Fibroblast of lung (primary cell): ENCODE measurements around the gene NEK10. TPM values are rescaled to one million over a fixed set of nuclear protein-coding genes. Genes with fewer than 3 reads are reported as not detected.

Experiments used
- DNase-seq, 2 donors: peaks; one replicate each; pipeline versions ENCODE4 v3.0.0 to v3.0.0-alpha.2; 2010; ENCODE audit warnings: low read depth in 2 of 2
- H2AFZ ChIP-seq: 2 replicates; pipeline ENCODE4 v1.5.1; 2012; ENCODE audit warnings: low read length, control low read depth, inconsistent platforms
- H3K27ac ChIP-seq: 2 replicates; pipeline ENCODE4 v1.5.1; 2011; ENCODE audit warnings: low read length, control low read depth; ENCODE audit not compliant: insufficient read depth
- H3K27me3 ChIP-seq: 2 replicates; pipeline ENCODE4 v1.5.1; 2011; ENCODE audit warnings: mild to moderate bottlenecking, low read length; ENCODE audit not compliant: control insufficient read depth, insufficient read depth
- H3K36me3 ChIP-seq: 2 replicates; pipeline ENCODE4 v1.5.1; 2011; ENCODE audit warnings: low read length; ENCODE audit not compliant: control insufficient read depth, insufficient read depth
- H3K4me1 ChIP-seq: 2 replicates; pipeline ENCODE4 v1.5.1; 2011; ENCODE audit warnings: low read length; ENCODE audit not compliant: control insufficient read depth, insufficient read depth; ENCODE audit errors: extremely low read depth
- H3K4me2 ChIP-seq: 2 replicates; pipeline ENCODE4 v1.5.1; 2011; ENCODE audit warnings: low read length, control low read depth; ENCODE audit not compliant: insufficient read depth; ENCODE audit errors: extremely low read depth
- H3K4me3 ChIP-seq, 4 experiments: fragments of 200-600 bp in 1 of 4; sonication (generic) in 1 of 4; replicated peaks in 1 of 4; 2 replicates each; pipeline ENCODE4 v1.5.1; 2011 to 2016; ENCODE audit warnings: low read length in 4 of 4, low read depth in 3 of 4, mild to moderate bottlenecking in 3 of 4, control low read depth in 2 of 4, inconsistent platforms in 1 of 4, mixed read lengths in 1 of 4; ENCODE audit not compliant: insufficient read depth in 1 of 4; ENCODE audit errors: control extremely low read depth in 1 of 4
- H3K79me2 ChIP-seq: 2 replicates; pipeline ENCODE4 v1.5.1; 2012; ENCODE audit warnings: mild to moderate bottlenecking, low read length, inconsistent platforms; ENCODE audit not compliant: control insufficient read depth, insufficient read depth
- H3K9ac ChIP-seq: 2 replicates; pipeline ENCODE4 v1.5.1; 2011; ENCODE audit warnings: mild to moderate bottlenecking, low read length, control low read depth; ENCODE audit not compliant: insufficient read depth
- H3K9me3 ChIP-seq: 2 replicates; pipeline ENCODE4 v1.5.1; 2012; ENCODE audit warnings: low read depth, low read length; ENCODE audit not compliant: control insufficient read depth, insufficient read depth
- H4K20me1 ChIP-seq: 2 replicates; pipeline ENCODE4 v1.5.1; 2011; ENCODE audit warnings: low read length; ENCODE audit not compliant: control insufficient read depth, insufficient read depth; ENCODE audit errors: extremely low read depth
- EZH2 ChIP-seq: IDR thresholded peaks from 2 replicates; pipeline ENCODE4 v1.5.1; 2012; ENCODE audit warnings: low read length, control low read depth, mild to moderate bottlenecking; ENCODE audit errors: missing control alignments
- polyA plus RNA-seq, 2 donors: library from polyadenylated mRNA; depleted of rRNA in 1 of 2; stranded (reverse) in 1 of 2; unstranded in 1 of 2; fragments of >200 nt; gene quantifications; 2 replicates each; pipeline ENCODE4 v1.2.1, GENCODE V29; 2011 to 2012; ENCODE audit warnings: missing spikeins in 1 of 2
- total RNA-seq: library from RNA; depleted of rRNA; stranded (reverse); fragments of >200 nt; gene quantifications from 2 replicates; pipeline ENCODE4 v1.2.1, GENCODE V29; 2014
- TF ChIP-seq, protein P1 (sequence below), 2 donors: IDR thresholded peaks in 1 of 2; conservative IDR thresholded peaks in 1 of 2; 1 replicate in 1 of 2; 2 replicates in 1 of 2; pipeline ENCODE4 v1.5.1; 2011 to 2012; ENCODE audit warnings: low read length in 2 of 2, control low read depth in 1 of 2, inconsistent platforms in 1 of 2, low read depth in 1 of 2, mild to moderate bottlenecking in 1 of 2

NEK10 gene
- total and polyA plus RNA-seq, 2 donors (not counting 1 experiment from before 2014, with no cell fraction given), result 1.4 to 23.0 TPM

- Histone ChIP-seq H2AFZ (no peak overlapping the region), H3K79me2 (no peaks in the 10 kb centered on the region), H3K27ac (no peak overlapping the region), H4K20me1 (no peaks in the 10 kb centered on the region), H3K9me3 (no peaks in the 10 kb centered on the region), H3K4me2 (no peak overlapping the region), H3K4me1 (no peaks in the 10 kb centered on the region), H3K36me3 (no peaks in the 10 kb centered on the region), H3K4me3 (no peak overlapping the region), H3K27me3 (no peaks in the 10 kb centered on the region), H3K9ac (no peak overlapping the region)
- TF ChIP-seq EZH2, result no peak
- TF ChIP-seq, protein P1, sequence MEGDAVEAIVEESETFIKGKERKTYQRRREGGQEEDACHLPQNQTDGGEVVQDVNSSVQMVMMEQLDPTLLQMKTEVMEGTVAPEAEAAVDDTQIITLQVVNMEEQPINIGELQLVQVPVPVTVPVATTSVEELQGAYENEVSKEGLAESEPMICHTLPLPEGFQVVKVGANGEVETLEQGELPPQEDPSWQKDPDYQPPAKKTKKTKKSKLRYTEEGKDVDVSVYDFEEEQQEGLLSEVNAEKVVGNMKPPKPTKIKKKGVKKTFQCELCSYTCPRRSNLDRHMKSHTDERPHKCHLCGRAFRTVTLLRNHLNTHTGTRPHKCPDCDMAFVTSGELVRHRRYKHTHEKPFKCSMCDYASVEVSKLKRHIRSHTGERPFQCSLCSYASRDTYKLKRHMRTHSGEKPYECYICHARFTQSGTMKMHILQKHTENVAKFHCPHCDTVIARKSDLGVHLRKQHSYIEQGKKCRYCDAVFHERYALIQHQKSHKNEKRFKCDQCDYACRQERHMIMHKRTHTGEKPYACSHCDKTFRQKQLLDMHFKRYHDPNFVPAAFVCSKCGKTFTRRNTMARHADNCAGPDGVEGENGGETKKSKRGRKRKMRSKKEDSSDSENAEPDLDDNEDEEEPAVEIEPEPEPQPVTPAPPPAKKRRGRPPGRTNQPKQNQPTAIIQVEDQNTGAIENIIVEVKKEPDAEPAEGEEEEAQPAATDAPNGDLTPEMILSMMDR (conservative IDR thresholded peaks at IDR 0.05 in 1 of 2, IDR thresholded peaks at IDR 0.05 in 1 of 2; ENCODE audit: low read depth in 1 of 2, low read length in 2 of 2), result no peak
- no peak for DNase-seq
Measured at GRCh38 chr3:27114129-27114528, 255.1 kb downstream of the NEK10 start.

DNA sequence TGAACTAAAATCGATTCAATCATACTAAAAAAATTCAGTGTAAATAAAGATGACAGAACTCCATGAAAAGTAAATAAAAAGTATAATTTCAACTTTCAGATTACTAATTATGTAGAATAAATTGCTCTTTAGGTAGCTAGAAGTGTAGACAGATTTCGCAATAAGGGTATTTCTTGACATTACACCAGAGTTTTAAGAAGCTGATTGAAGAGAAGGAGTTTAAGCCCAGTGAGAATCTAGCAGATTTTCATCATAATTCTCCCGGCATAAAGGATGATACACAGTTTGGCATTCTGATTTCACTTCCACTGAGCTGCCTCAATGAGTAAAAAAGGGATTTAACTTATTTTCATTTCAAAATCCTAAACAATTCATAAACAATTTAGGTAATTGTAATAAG lies 259.2 kb downstream of the NEK10 start:
- H2AFZ ChIP-seq, result no peak overlapping the region
- no peak overlapping the region for H3K9ac ChIP-seq
- H3K27me3 ChIP-seq, result no peaks in the 10 kb centered on the region
- no peak for TF ChIP-seq EZH2
- TF ChIP-seq, protein P1 (conservative IDR thresholded peaks at IDR 0.05 in 1 of 2, IDR thresholded peaks at IDR 0.05 in 1 of 2; ENCODE audit: low read depth in 1 of 2, low read length in 2 of 2), result no peak
- no peaks in the 10 kb centered on the region for H4K20me1 ChIP-seq
- no peaks in the 10 kb centered on the region for H3K36me3 ChIP-seq
- no peaks in the 10 kb centered on the region for H3K4me1 ChIP-seq
- DNase-seq, result no peak
- no peak overlapping the region for H3K4me3 ChIP-seq
- H3K9me3 ChIP-seq, result no peaks in the 10 kb centered on the region
- no peaks in the 10 kb centered on the region for H3K79me2 ChIP-seq
- no peak overlapping the region for H3K4me2 ChIP-seq
- no peak overlapping the region for H3K27ac ChIP-seq

DNA sequence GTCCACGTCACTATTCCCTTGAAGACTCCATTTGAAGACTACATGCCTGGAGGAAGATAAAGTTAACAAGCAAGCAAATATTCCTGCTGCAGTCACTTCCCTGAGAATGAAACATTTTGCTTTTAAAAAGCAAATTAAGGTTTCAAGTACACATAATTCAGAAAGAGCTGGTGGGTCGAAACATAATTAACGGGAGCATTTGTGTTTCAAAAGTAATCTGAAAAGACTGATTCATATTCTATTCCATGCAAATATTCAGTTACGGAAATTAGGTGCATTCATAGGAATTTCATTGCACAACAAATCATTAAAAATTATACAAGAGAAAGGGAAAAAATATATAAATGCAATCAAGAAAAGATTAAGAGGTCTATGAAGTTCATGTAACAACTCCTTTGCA lies 260.9 kb downstream of the NEK10 start:
- H3K4me2 ChIP-seq, result no peak overlapping the region
- no peak overlapping the region for H2AFZ ChIP-seq
- H3K79me2 ChIP-seq, result no peaks in the 10 kb centered on the region
- no peaks in the 10 kb centered on the region for H4K20me1 ChIP-seq
- no peaks in the 10 kb centered on the region for H3K27me3 ChIP-seq
- no peaks in the 10 kb centered on the region for H3K9me3 ChIP-seq
- no peak for DNase-seq
- H3K27ac ChIP-seq, result no peak overlapping the region
- no peak for TF ChIP-seq EZH2
- TF ChIP-seq, protein P1 (conservative IDR thresholded peaks at IDR 0.05 in 1 of 2, IDR thresholded peaks at IDR 0.05 in 1 of 2; ENCODE audit: low read depth in 1 of 2, low read length in 2 of 2), result no peak
- H3K36me3 ChIP-seq, result no peaks in the 10 kb centered on the region
- H3K4me1 ChIP-seq, result no peaks in the 10 kb centered on the region
- no peak overlapping the region for H3K4me3 ChIP-seq
- H3K9ac ChIP-seq, result no peak overlapping the region
